WTC11 (cell line): ENCODE results near the gene PPAN. TPM values are rescaled to one million over a fixed set of nuclear protein-coding genes. Genes with fewer than 3 reads are reported as not detected.

Experiments
- ATAC-seq: fragments of 200-7000 bp; cut with Tn5 transposase; 2 replicates; pipeline ENCODE4 v1.10.0; 2021; ENCODE audit warnings: mild to moderate bottlenecking, moderate library complexity
- CTCF ChIA-PET: fragments of 300-600 bp; sonication (Branson Sonifier 250); formaldehyde crosslinking; loops from one replicate; lab custom pipeline; 2021; ENCODE audit warnings: antibody characterized with exemption; lab: Charles Lee
- POLR2A ChIA-PET: fragments of 350-600 bp; sonication (Branson Sonifier 250); formaldehyde crosslinking; loops from one replicate; lab custom pipeline; 2021; ENCODE audit warnings: antibody characterized with exemption; lab: Charles Lee
- DNase-seq: peaks from one replicate; pipeline ENCODE4 v3.0.0; 2021; ENCODE audit warnings: low spot score
- H3K27ac Mint-ChIP-seq: 2 replicates; pipeline ENCODE4 v1.8.0; 2021; ENCODE audit warnings: mixed read lengths
- H3K27me3 Mint-ChIP-seq: 2 replicates; pipeline ENCODE4 v1.8.0; 2021; ENCODE audit warnings: low read depth, mild to moderate bottlenecking, moderate library complexity, mixed read lengths
- H3K36me3 Mint-ChIP-seq: 2 replicates; pipeline ENCODE4 v1.8.0; 2021; ENCODE audit warnings: mixed read lengths
- H3K4me1 Mint-ChIP-seq: 2 replicates; pipeline ENCODE4 v1.8.0; 2022; ENCODE audit warnings: mixed read lengths
- H3K4me3 Mint-ChIP-seq: 2 replicates; pipeline ENCODE4 v1.8.0; 2021; ENCODE audit warnings: mild to moderate bottlenecking, moderate library complexity, mixed read lengths
- H3K9me3 Mint-ChIP-seq: 2 replicates; pipeline ENCODE4 v1.8.0; 2021; ENCODE audit warnings: mixed read lengths
- ESRRA ChIP-seq: sonication (generic); formaldehyde crosslinking; IDR thresholded peaks from 2 replicates; pipeline ENCODE4 v1.8.1; 2022; ENCODE audit warnings: mild to moderate bottlenecking, missing genetic modification reagents, borderline replicate concordance
- ETV6 ChIP-seq: sonication (generic); formaldehyde crosslinking; IDR thresholded peaks from 2 replicates; pipeline ENCODE4 v1.8.1; 2022; ENCODE audit warnings: mild to moderate bottlenecking, missing genetic modification reagents
- GABPB1 ChIP-seq: sonication (generic); formaldehyde crosslinking; IDR thresholded peaks from 2 replicates; pipeline ENCODE4 v1.8.1; 2023; ENCODE audit warnings: mild to moderate bottlenecking, missing genetic modification reagents
- GRHL2 ChIP-seq: fragments of 250-450 bp; sonication (Bioruptor Pico); IDR thresholded peaks from 2 replicates; pipeline ENCODE4 v1.8.0; 2022; ENCODE audit warnings: mild to moderate bottlenecking, moderate library complexity; ENCODE audit not compliant: insufficient replicate concordance, severe bottlenecking
- GTF2I ChIP-seq: fragments of 250-450 bp; sonication (Bioruptor Pico); conservative IDR thresholded peaks from 2 replicates; pipeline ENCODE4 v1.4.0; 2021; ENCODE audit warnings: mild to moderate bottlenecking
- IRF2 ChIP-seq: sonication (generic); formaldehyde crosslinking; IDR thresholded peaks from 2 replicates; pipeline ENCODE4 v1.8.0; 2022; ENCODE audit warnings: low read depth, missing genetic modification reagents, borderline replicate concordance
- JUN ChIP-seq: sonication (generic); formaldehyde crosslinking; IDR thresholded peaks from 2 replicates; pipeline ENCODE4 v1.8.0; 2023; ENCODE audit warnings: mild to moderate bottlenecking, missing genetic modification reagents
- KAT7 ChIP-seq: sonication (generic); formaldehyde crosslinking; IDR thresholded peaks from 2 replicates; pipeline ENCODE4 v1.8.1; 2023; ENCODE audit warnings: missing genetic modification reagents, mild to moderate bottlenecking, borderline replicate concordance
- MXD4 ChIP-seq: fragments of 250-450 bp; sonication (Bioruptor Pico); IDR thresholded peaks from 2 replicates; pipeline ENCODE4 v1.8.0; 2021; ENCODE audit warnings: mild to moderate bottlenecking, moderate library complexity, borderline replicate concordance
- NFATC4 ChIP-seq: fragments of 250-450 bp; sonication (Bioruptor Pico); IDR thresholded peaks from 2 replicates; pipeline ENCODE4 v1.9.0; 2021; ENCODE audit warnings: mild to moderate bottlenecking
- NR1H2 ChIP-seq: sonication (generic); formaldehyde crosslinking; IDR thresholded peaks from 2 replicates; pipeline ENCODE4 v1.9.0; 2021; ENCODE audit warnings: mild to moderate bottlenecking, moderate library complexity, missing genetic modification reagents
- NR3C1 ChIP-seq: sonication (generic); formaldehyde crosslinking; conservative IDR thresholded peaks from 2 replicates; pipeline ENCODE4 v1.8.1; 2023; ENCODE audit warnings: low read depth, mild to moderate bottlenecking, missing genetic modification reagents
- SMAD3 ChIP-seq: sonication (generic); formaldehyde crosslinking; IDR thresholded peaks from 2 replicates; pipeline ENCODE4 v1.8.0; 2022; ENCODE audit warnings: missing genetic modification reagents, mild to moderate bottlenecking, borderline replicate concordance
- SP1 ChIP-seq: sonication (generic); formaldehyde crosslinking; conservative IDR thresholded peaks from 2 replicates; pipeline ENCODE4 v1.8.1; 2022; ENCODE audit warnings: missing genetic modification reagents
- ZBTB21 ChIP-seq: sonication (generic); formaldehyde crosslinking; IDR thresholded peaks from 2 replicates; pipeline ENCODE4 v1.8.1; 2023; ENCODE audit warnings: mild to moderate bottlenecking, missing genetic modification reagents, borderline replicate concordance
- ZNF396 ChIP-seq: fragments of 250-450 bp; sonication (Bioruptor Pico); IDR thresholded peaks from 2 replicates; pipeline ENCODE4 v1.8.0; 2021; ENCODE audit warnings: mild to moderate bottlenecking, moderate library complexity, borderline replicate concordance
- total RNA-seq: library from RNA; stranded (reverse); gene quantifications from 3 replicates; pipeline ENCODE4 v1.2.3, GENCODE V29; 2021
- TF ChIP-seq, protein P1 (sequence below): fragments of 250-450 bp; sonication (Bioruptor Pico); IDR thresholded peaks from 2 replicates; pipeline ENCODE4 v1.9.0; 2021; ENCODE audit warnings: mild to moderate bottlenecking
- TF ChIP-seq, protein P2 (sequence below): sonication (generic); formaldehyde crosslinking; IDR thresholded peaks from 2 replicates; pipeline ENCODE4 v1.8.1; 2022; ENCODE audit warnings: low read depth, missing genetic modification reagents, borderline replicate concordance
- TF ChIP-seq, protein P3 (sequence below): fragments of 250-450 bp; sonication (Bioruptor Pico); IDR thresholded peaks from 2 replicates; pipeline ENCODE4 v1.8.0; 2021; ENCODE audit warnings: mild to moderate bottlenecking
- TF ChIP-seq, protein P4 (sequence below): sonication (generic); formaldehyde crosslinking; IDR thresholded peaks from 2 replicates; pipeline ENCODE4 v1.8.1; 2023; ENCODE audit warnings: mild to moderate bottlenecking, missing genetic modification reagents, borderline replicate concordance

PPAN gene
- total RNA-seq, 1 experiment from 2014 or later = 83.7 TPM

DNA sequence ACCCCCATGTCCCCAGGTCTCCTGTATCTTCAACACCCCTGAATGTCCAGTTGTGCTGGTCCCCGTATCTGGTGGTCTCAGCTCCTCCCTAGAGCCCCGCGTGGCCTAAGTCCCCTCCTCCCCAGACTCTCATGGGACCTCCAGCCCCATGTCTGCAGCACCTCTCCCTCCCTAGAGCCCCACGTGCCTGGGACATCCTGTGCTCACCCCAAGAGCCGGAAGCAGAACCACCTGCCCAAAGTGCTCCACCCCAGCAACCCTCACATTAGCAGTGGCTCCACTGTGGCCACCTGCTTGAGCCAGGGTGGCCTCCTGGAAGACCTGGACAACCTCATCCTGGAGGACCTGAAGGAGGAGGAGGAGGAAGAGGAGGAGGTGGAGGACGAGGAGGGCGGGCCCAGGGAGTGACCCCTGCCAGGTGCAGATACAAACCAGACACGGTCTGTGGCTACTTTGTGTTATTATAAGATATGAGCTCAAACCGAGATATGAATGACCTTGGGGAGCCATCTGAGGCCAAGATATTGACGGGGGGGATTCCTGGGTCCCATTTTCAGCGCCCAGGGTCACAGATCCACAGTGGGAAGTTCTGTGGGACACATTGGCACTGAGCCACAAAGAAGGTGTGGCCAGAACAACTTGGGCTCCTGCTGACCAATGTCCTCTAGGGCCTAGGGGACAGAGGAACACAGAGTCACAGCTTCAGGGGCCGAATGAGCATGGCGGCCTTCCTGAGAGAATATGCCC, 14.1 kb upstream of the PPAN start:
- H3K36me3 Mint-ChIP-seq = peaks cover 14% of the 10 kb centered on the region
- peaks cover 37% of the 10 kb centered on the region for H3K27me3 Mint-ChIP-seq
- ChIA-PET POLR2A (interaction anchor here (0.6 kb wide), 1 partner anchor 1024 kb away, joined by 7 read pairs; no protein-coding TSS in a partner anchor), CTCF (no interaction called here)
- no peak overlapping the region for H3K27ac Mint-ChIP-seq
- H3K4me1 Mint-ChIP-seq = peaks cover 3% of the 10 kb centered on the region; the same call in 1 of the 2 replicates
- no peak for DNase-seq
- ATAC-seq = no peak
- no peaks in the 10 kb centered on the region for H3K9me3 Mint-ChIP-seq
- TF ChIP-seq, protein P1, sequence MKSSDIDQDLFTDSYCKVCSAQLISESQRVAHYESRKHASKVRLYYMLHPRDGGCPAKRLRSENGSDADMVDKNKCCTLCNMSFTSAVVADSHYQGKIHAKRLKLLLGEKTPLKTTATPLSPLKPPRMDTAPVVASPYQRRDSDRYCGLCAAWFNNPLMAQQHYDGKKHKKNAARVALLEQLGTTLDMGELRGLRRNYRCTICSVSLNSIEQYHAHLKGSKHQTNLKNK (CRISPR knock-in tag) = no peak
- no peak for TF ChIP-seq GABPB1 (CRISPR knock-in tag)
- no peak overlapping the region for H3K4me3 Mint-ChIP-seq

DNA sequence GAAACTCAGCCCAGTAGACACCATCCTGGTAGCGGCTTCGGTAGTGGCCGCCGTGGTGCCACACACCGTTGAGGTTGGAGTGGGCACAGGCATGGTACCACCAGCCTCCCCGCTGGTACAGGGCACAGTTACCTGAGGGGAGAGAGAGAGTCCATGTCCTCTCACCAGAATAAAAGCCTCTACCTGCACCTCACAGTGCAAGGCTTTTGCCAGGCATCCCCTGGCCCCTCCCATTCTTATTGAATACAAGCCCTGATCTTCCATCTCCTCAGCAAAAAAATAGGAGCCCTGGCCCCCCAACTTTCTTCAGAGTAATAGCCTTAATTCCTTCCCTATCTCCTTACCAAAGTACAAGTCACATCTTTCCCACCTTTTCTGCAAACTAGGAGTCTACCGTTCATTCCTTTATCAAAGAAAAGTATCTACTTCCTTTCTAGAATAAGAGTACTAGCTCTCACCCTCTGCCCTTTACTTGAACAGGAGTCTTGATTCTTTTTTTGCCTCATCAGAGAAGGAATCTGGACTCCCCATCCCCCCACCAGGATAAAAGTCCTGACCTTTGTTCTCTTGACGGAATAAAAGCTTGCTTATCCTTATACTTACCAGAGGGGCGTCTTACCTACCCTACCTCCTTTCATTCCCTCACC, 13.4 kb upstream of the PPAN start:
- no peak overlapping the region for H3K4me3 Mint-ChIP-seq
- no peak for ATAC-seq
- H3K27me3 Mint-ChIP-seq = peaks cover 40% of the 10 kb centered on the region
- no peaks in the 10 kb centered on the region for H3K9me3 Mint-ChIP-seq
- CTCF ChIA-PET = no interaction called here
- no peaks in the 10 kb centered on the region for H3K4me1 Mint-ChIP-seq
- POLR2A ChIA-PET = interaction anchor here (0.6 kb wide), 1 partner anchor 1024 kb away, joined by 7 read pairs; no protein-coding TSS in a partner anchor
- no peak overlapping the region for H3K27ac Mint-ChIP-seq
- H3K36me3 Mint-ChIP-seq = peaks cover 14% of the 10 kb centered on the region
- TF ChIP-seq SMAD3 (CRISPR knock-in tag) (no peak), GTF2I (CRISPR knock-in tag) (peak; percentile 83; the same call in 1 of the 2 replicates)
- no peak for DNase-seq

DNA sequence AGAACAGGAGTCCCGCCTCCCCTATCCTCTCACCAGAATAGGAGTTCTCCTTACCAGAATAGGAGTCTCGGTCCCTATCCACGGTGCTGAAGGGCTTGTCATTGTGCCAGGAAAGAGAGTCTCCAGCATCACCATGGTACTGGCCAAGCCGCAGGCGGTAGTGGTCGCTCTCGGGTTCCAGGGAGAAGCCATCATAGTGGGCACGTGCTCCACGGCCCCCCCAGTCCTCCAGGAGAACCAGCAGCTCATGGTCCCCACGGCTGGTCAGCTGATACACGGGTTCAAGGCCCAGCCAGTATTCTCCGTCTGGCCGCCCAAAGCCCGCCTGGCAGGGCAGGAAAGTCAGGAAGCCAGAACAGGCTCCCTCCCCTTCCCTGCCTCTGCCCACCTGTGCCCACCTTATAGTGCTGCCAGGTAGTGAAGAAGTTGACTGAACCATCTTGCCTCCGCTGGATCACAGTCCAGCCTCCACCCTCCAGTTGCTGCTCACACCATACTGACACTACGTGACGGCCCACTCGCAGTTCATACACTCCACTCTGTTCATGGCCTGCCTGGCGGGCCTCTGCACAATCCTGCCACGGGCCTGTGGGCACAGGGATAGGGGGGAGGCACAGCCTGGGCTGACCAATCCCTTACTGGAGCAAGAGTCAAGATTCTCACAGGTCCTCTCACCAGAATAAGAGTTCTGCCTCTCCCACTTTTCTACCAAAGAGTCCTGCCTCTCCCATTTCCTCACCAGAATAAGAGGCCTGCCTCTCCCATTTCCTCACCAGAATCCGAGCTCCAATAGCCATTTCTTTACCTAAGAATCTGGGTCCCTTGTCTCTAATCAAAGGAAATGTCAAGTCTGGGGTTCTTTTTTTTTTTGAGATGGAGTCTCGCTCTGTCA, 12.6 kb upstream of the PPAN start:
- no peaks in the 10 kb centered on the region for H3K9me3 Mint-ChIP-seq
- ATAC-seq (no peak), DNase-seq (peak; percentile 24)
- peaks cover 14% of the 10 kb centered on the region for H3K36me3 Mint-ChIP-seq
- TF ChIP-seq, protein P2, sequence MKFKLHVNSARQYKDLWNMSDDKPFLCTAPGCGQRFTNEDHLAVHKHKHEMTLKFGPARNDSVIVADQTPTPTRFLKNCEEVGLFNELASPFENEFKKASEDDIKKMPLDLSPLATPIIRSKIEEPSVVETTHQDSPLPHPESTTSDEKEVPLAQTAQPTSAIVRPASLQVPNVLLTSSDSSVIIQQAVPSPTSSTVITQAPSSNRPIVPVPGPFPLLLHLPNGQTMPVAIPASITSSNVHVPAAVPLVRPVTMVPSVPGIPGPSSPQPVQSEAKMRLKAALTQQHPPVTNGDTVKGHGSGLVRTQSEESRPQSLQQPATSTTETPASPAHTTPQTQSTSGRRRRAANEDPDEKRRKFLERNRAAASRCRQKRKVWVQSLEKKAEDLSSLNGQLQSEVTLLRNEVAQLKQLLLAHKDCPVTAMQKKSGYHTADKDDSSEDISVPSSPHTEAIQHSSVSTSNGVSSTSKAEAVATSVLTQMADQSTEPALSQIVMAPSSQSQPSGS (CRISPR knock-in tag) = no peak
- TF ChIP-seq ESRRA (no peak), MXD4 (CRISPR knock-in tag) (no peak), ZNF396 (CRISPR knock-in tag) (no peak), NR1H2 (no peak), IRF2 (CRISPR knock-in tag) (no peak), NFATC4 (no peak), ETV6 (CRISPR knock-in tag) (no peak), KAT7 (no peak), JUN (CRISPR knock-in tag) (no peak), GRHL2 (CRISPR knock-in tag) (no peak), ZBTB21 (CRISPR knock-in tag) (no peak), NR3C1 (no peak), SP1 (CRISPR knock-in tag) (no peak)
- TF ChIP-seq, protein P3, sequence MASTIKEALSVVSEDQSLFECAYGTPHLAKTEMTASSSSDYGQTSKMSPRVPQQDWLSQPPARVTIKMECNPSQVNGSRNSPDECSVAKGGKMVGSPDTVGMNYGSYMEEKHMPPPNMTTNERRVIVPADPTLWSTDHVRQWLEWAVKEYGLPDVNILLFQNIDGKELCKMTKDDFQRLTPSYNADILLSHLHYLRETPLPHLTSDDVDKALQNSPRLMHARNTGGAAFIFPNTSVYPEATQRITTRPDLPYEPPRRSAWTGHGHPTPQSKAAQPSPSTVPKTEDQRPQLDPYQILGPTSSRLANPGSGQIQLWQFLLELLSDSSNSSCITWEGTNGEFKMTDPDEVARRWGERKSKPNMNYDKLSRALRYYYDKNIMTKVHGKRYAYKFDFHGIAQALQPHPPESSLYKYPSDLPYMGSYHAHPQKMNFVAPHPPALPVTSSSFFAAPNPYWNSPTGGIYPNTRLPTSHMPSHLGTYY (CRISPR knock-in tag) = no peak
- TF ChIP-seq, protein P4, sequence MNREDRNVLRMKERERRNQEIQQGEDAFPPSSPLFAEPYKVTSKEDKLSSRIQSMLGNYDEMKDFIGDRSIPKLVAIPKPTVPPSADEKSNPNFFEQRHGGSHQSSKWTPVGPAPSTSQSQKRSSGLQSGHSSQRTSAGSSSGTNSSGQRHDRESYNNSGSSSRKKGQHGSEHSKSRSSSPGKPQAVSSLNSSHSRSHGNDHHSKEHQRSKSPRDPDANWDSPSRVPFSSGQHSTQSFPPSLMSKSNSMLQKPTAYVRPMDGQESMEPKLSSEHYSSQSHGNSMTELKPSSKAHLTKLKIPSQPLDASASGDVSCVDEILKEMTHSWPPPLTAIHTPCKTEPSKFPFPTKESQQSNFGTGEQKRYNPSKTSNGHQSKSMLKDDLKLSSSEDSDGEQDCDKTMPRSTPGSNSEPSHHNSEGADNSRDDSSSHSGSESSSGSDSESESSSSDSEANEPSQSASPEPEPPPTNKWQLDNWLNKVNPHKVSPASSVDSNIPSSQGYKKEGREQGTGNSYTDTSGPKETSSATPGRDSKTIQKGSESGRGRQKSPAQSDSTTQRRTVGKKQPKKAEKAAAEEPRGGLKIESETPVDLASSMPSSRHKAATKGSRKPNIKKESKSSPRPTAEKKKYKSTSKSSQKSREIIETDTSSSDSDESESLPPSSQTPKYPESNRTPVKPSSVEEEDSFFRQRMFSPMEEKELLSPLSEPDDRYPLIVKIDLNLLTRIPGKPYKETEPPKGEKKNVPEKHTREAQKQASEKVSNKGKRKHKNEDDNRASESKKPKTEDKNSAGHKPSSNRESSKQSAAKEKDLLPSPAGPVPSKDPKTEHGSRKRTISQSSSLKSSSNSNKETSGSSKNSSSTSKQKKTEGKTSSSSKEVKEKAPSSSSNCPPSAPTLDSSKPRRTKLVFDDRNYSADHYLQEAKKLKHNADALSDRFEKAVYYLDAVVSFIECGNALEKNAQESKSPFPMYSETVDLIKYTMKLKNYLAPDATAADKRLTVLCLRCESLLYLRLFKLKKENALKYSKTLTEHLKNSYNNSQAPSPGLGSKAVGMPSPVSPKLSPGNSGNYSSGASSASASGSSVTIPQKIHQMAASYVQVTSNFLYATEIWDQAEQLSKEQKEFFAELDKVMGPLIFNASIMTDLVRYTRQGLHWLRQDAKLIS (CRISPR knock-in tag) = no peak
- TF ChIP-seq, all 79 proteins: peak for 0
- Mint-ChIP-seq H3K27me3 (peaks cover 48% of the 10 kb centered on the region), H3K4me3 (no peak overlapping the region), H3K4me1 (no peaks in the 10 kb centered on the region), H3K27ac (no peak overlapping the region)
- POLR2A ChIA-PET = no interaction called here
- CTCF ChIA-PET = no interaction called here
